ENCODE results near the gene KDF1. TPM values are rescaled to one million over a fixed set of nuclear protein-coding genes. Genes with fewer than 3 reads are reported as not detected.
A peak's percentile ranks its signal among the peaks of the same experiment; 100 is the strongest.

Gene KDF1
- total RNA-seq, 4 donors from 2014 or later: 0.15 TPM; not detected in 3

- Histone ChIP-seq H3K36me3 (peaks cover 0 to 26% of the 10 kb centered on the region in 2 donors), H3K4me3 (peak within 1 kb of the TSS; percentile 80 to 98 (median 87)), H3K27me3 (no peaks in the 10 kb centered on the region), H3K9me3 (no peaks in the 10 kb centered on the region), H3K4me1 (peaks cover 20 to 21% of the 10 kb centered on the region in 2 donors), H3K27ac (peak within 1 kb of the TSS; percentile 85 to 90 (median 88))
- in situ Hi-C loops (cut with MboI; ENCODE audit: low sequenced_read_pairs in 4 of 4) (no loop called here), intact Hi-C loops (cut with DNase I; ENCODE audit: low total_unique reads) (no loop called here)
- TF ChIP-seq POLR2A (IDR thresholded peaks at IDR 0.05) (peak; percentile 34 to 37), CTCF (IDR thresholded peaks at IDR 0.05 in 4 of 5, conservative IDR thresholded peaks at IDR 0.05 in 1 of 5) (peak in 1 of 5 experiments; percentile 15)
- ATAC-seq (peak; percentile 92 to 97), DNase-seq (peak; percentile 73 to 87)
These were observed 60.1 kb downstream of the KDF1 start, which contains the start of gene GPATCH3 for GRCh38 chr1:26900001-26900814. TSS of gene GPATCH3 (minus strand) at chr1:26900467. CDS start at chr1:26900442, 25 bp downstream.

Other genes starting within 250 kb of the KDF1 start
- gene PIGV, start 172.5 kb downstream of the KDF1 start, total RNA-seq: 10 to 100 TPM in 1 of 4 donors, 1 to 10 TPM in 3; 2.9 to 16.0 (median 5.8) TPM
- gene ZDHHC18, start 133.8 kb downstream of the KDF1 start, total RNA-seq: 10 to 100 TPM in 3 of 4 donors, 1 to 10 TPM in 1; 8.1 to 16.3 (median 12.5) TPM
- gene SFN, start 97.3 kb downstream of the KDF1 start, total RNA-seq: 1 to 10 TPM in 1 of 4 donors, under 1 TPM in 1, not detected in 2; 0.36 to 1.5 TPM
- 10 to 100 TPM in 1 of 4 donors, 1 to 10 TPM in 3; 8.9 to 10.0 (median 9.8) TPM for gene GPN2, start 70.2 kb downstream of the KDF1 start, total RNA-seq
- gene GPATCH3, start 60.0 kb downstream of the KDF1 start, total RNA-seq: 10 to 100 TPM; 13.7 to 20.4 (median 16.9) TPM
- gene NR0B2, start 46.5 kb downstream of the KDF1 start, total RNA-seq: under 1 TPM in 1 of 4 donors, not detected in 3; 0.31 TPM
- gene NUDC, start 38.7 kb downstream of the KDF1 start, total RNA-seq: 10 to 100 TPM; 39.9 to 83.5 (median 70.6) TPM
- 1 to 10 TPM; 1.2 to 5.1 (median 2.0) TPM for gene TRNP1, start 33.2 kb upstream of the KDF1 start, total RNA-seq
- gene TENT5B, start 52.4 kb upstream of the KDF1 start, total RNA-seq: 1 to 10 TPM in 3 of 4 donors, under 1 TPM in 1; 0.53 to 3.3 (median 1.5) TPM
- 1 to 10 TPM; 2.5 to 4.3 (median 3.7) TPM for gene SLC9A1, start 194.7 kb upstream of the KDF1 start, total RNA-seq

Measured in gastrocnemius medialis (tissue), 4 donors.